ENCODE data around the gene DLG2.

The DLG2 gene

DNA sequence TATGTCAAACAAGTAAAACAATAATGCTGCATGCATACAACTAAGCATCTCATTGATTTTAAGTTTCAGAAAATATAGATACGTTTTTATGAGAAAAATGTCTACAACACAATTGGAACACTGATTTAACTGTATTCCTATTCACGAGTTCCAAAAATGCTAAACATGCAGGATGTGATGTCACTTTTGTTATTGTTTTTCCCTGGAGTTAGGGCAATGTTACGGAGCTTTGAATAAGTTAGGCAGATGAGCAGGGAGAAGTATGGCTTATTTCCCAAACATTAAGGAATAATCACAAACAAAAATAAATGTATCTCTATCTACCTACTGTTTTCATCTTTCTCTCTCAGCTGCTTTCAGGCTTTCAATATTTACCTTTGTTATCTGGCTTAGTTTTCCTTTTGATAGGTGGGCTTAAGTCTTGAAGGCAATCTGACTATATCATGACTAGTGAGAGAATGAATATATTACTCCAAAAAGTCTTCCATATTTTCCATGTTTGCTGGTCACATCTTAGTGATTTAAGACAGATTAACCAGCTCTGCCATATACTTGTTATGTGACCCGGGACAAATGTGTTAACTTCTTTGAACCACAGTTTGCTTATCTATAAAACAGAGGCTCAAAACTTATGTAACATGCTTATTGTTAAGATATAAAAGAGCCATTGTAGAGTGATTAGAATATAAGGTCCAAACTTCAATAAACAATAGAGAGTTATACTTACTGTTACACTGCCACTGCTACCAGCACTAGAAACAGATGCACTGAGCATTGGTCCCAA is 1486.6 kb downstream of the DLG2 start:
- peak; percentile 50 for DNase-seq

DNA sequence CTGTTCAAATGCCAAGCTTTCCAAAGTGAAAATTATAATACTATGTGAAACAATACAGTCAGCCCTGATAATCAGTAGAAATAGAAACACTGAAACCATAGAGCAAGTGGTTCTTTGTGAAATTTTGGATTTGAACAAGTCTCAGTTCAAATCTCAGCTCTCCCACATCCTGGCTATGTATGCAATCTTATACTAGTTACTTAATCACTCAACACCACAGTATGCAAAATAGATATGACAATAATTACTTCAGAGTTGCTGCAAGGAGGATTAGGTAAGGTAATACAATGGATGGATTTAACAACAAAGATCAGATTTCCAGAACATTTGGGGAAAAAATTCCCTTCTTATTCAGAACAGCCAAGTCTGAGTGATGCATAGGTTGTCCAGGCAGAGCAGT is 1489.2 kb downstream of the DLG2 start:
- DNase-seq: no peak

DNA sequence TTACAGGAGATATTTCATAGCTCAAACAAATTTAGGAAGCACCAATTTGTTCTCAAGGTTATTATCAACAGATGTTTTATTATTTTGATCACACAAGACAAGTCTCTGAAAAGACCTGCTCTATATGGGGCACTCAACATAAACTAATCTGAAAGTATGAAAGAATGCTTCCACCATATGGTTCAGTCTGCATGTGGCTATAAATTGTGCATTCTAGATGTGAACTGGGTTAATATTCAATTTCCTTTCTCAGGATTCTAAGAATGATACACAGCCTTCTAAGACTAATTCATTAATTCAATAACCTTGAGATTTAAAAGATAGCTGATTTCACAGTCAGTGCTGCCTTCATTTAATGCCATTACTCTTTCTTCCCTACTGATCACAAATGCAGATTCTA is 1489.6 kb downstream of the DLG2 start:
- no peak for DNase-seq

DNA sequence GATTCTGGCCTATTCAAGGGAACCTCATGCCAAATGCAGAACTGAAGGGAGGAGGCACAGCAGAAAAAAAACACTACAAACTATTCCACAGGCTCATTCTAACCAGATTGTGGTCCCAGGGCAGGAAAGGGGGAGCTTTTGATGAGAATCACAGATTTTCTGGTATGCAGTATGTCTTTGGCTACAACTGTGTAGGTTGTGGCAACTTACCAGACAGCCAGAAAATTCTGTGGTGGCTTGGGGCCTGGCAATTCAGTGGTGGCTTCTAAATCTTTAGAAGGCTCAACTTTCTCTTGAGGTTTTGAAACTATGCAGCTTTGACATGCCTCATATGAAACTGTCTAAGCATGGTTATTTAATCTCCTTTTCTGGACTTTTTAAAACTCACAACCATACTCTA is 1490.2 kb downstream of the DLG2 start:
- no peak for DNase-seq

DNA sequence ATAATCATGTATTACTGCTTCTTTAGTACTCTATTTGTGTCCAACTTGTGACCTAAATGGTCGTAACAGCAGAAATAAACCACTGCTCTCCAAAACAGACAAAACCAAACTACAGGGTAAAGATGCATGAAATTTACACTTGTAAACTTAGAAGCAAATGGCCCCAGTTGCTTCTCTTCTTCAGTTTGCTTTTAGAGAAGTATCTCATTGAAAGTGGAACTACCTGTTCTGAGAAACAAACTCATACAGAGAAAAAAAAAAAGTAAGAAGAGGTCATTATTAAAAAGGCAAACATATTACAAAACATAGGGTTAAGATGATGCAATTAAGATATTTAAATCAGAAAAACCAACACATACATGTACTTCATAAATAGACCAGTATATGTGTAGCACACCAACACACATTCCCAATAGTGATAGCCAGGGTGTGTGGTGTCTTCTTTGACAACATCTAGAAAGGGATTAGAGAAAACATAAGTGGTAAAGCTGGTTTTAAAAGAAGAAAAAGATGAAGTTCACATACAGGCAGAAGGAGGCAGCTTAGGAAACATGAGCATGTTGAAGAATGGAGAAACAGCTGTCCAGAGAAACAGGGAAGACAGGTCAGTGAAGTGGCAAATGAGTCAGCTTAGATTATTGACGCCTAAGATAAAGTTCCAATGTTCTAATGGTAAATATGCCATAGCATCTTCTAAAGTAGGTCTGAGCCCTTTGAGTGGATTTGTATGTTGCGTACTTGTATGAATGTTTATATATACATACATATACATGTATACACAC is 1496.3 kb downstream of the DLG2 start:
- DNase-seq: no peak

DNA sequence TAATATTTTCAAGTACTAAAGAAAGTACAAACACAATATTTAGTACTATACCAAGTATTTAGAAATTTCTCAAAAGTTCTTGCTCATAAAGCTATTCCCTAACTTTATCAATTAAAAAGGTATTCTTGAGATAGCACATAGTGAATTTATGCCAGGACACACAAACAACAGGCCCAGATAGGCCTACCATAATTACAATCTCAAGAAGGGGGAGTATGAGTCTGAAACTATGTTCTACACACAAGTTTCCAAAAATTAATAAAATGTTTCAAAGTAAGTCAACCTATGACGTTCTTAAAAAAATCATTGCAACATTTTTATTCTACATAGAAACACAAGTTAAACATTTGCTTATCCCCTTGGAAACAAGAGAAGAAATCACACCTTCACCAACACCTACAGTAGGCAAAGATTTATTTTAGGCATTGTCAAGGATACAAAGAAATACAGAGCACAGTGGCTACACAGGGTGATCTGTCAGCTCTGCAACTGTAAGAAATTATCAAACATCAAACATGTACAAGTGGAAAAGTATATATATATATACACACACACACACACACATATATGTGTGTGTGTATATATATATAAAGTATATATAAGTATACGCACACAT is 1497.1 kb downstream of the DLG2 start:
- no peak for DNase-seq

DNA sequence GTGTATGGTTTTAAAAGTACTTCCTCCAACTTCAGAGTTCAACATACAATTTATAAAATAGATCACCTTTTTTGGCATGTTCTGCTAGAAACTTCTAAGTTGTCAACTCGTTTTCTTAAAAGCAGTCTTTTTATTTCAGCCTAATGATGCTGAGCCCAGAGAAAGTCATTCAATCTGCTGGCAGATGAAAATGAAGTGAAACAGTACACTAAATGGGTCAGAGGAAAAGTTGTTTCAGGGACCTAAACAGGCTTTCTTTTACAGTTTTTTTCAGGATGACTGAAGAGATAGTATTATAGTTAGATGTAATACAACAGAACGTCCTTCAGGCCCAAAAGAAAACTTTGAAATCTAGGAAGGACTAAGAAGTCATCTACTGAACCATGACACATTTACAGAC is 1498.3 kb downstream of the DLG2 start:
- DNase-seq: no peak

DNA sequence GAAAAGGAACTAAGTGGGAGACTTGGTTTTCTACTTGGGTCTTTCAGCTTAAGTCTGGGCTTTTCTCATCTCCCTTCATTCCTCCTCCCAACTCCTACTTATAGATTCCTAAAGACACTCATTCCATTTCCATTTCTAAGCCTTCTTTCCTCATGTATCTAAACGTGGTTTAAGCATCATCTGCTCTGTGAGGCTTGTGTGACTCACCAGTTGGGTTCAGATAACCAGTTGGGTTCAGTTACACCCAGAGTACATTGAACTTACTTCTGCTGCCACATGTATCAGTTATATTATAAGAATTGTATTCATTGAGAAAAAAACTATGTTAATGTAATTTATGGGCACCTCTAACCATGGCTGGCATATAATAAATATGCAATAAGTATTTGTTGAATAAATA is 1509.8 kb downstream of the DLG2 start:
- no peak for DNase-seq

DNA sequence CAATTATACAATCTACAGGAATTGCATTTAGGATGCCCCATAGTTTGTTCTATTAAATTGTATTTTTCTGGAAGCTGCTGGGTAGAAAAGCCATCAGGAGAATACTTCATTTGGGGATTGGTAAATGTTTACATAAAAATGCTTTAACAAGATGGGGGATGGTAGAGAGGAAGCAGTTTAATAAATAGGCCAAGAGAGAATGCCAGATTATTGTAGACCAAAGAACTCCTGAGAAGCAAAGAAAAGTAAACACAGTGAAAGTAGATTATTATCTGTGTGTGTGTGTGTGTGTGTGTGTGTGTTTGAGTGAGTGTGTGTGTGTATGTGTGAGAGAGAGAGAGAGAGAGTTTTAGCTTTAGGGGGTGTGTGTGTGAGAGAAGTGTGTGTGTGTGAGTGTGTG is 1520.6 kb downstream of the DLG2 start:
- no peak for DNase-seq

DNA sequence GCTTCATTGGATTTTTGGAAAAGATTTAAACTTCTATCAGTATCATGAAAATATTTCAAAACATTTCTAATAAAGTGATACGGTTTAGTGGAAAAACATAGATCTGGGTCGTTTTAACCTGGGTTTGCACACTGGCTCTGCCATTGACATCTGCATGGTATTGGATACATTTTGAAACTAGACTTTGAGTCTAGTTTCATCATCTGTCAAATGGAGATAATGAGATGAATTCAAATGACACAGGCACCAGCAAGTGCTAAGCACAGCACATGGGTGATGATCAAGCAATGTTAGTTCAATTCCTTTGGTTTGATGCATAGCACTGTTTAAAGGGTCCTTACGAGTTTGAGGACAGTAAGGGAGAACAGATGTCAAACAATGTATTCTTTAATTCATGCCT is 1522.0 kb downstream of the DLG2 start:
- DNase-seq: no peak

DNA sequence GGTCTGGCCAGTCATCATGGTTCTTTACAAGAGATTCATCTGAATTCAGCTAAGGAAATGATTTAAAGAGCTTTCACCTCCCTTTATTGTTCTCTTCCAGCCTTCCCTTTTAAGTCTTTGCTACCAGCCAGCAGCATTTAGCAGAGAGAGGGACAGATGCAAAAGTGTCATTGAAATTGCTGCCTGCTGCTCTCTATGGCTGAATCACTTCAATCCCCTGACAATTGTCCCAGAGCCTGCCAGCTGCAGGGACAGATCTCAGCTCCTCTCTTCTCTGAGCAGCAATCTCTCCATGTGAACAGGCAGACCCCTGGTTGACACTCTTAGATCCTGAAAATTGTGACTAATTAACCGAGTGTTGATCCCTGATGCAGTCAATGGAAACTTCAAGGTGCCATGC is 1524.0 kb downstream of the DLG2 start:
- peak; percentile 68 for DNase-seq

DNA sequence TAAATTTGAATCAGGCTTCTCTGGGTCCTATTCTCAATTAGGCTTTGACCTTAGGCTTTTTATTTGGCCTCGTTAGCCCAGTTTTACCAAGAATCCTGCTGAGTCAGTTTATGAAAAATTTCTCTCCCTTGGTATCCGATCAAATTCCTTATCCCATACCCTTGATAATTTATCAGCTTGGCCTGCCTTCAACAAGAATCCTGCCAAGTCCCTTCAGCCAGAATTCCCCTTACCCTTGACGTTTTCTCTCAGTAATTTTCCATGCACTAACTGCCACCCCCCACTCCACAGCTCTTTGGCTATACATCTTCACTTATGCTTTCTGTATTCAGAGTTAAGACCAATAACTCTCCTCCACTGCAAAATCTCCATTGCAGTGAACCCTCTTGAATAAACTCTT is 1530.0 kb downstream of the DLG2 start:
- DNase-seq: no peak

DNA sequence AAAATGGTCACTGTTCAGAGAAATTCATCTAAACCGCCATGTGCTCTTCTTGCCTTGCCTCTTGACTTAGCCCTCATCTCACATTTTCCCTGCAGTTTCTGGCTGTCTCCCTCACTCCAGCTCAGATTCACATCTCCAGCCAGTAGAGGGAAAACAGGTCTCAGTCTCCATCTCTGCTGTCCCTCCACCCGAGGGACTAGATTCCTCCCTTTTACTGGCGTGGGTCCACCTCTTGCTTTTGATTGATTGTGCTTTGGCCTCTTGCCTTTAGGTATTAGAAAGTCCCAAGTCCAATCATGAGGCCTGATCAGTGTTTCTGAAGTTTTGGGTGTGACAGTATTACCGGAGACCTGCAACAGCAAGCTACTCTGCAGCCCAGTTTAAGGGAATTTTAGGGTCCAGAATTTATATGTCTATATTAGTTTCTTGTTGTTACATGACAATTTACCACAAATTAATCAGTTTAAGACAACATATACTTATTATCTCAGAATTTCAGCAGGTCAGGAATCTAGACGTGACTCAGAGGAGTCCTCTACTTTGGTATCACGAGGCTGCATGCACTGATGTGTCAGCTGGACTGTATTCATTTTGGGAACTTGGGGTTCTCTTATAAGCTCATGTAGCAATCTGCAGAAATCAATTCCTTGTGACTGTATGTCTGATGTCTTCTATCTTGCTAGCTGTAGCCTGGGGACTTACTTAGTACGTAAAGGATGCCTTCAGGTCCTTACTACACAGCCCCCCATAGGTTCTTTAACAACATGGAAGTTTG is 1535.7 kb downstream of the DLG2 start:
- DNase-seq: no peak

DNA sequence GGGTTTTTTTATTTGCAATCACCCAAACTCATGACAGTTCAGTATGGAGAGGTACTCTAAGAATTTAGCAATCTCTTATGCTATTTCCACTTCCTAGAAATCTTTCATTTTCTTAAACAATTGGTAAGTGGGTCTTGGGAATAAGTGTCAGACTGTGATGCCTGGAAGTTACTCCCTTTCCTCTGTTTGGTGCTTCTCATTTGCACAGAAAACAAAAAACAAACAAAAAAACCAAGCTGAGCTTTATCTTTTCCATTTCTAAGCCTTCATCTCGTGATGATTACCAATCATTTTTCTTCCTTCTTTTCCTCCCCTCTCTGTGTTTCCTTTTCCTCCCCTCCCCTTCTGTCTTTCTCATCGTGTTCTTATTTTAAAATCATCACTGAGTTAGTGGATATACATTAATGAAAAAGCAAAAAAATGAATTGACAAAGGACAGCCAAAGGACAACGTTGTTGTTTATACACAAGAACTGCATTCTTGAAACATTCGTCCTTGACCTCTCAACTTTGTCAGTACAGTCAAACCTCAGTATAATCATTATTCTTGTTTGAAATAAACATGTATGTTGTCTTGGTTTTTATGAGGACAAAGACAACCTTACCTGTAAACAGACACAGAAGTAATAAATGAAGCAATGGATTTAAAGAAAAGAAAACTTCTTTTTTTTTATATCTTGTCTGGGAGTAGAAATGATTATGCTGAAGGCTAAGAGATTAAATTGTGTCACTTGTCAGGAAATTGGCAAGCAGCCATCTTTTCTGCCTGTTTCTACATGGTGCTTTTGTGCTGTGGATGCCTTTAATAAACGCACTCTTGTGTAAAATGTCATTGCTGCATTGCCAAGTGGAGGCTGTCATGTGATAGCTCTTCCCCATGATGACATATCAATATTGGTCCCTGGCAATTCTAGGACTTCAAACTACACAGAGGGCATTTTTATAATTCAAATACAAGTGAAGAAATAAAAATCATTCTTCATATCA is 1537.8 kb downstream of the DLG2 start:
- peak; percentile 84 for DNase-seq

DNA sequence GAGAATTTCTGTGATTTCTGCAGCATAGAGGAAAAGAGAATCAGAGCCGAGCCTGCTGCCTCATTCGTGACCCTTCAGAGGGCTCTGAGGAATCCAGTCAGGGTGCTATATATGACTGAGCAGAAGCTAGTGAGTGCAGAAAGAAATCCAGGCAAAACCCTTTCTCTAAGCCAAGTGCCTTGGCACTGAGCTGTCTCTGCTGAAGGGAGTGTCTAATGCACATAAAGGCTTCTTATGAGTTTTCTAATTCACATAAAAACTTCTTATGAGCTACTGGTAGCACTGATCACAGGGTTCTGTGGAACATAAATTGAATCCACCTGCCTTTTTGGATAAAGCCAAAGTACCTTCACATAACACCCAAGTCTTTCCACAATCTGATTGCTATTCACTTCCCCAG is 1555.3 kb downstream of the DLG2 start:
- no peak for DNase-seq

DNA sequence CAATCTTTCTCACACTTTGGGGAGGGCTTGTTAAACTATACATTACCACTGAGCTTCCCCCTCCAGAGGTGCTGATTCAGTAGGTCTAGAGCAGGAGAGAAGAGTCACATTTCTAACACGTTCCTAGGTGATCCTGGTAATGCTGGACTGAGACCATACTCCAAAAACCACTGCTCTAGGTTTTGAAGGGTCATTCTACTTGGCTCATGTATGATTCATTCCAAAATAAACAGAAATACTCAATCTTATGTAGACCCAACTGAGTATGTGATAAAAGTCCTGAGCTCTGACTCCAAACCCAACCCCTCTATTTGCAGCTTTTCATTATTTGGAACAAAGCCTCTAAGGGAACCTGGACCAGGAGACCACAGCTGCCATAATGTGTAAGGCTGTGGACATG is 1558.1 kb downstream of the DLG2 start:
- no peak for DNase-seq

DNA sequence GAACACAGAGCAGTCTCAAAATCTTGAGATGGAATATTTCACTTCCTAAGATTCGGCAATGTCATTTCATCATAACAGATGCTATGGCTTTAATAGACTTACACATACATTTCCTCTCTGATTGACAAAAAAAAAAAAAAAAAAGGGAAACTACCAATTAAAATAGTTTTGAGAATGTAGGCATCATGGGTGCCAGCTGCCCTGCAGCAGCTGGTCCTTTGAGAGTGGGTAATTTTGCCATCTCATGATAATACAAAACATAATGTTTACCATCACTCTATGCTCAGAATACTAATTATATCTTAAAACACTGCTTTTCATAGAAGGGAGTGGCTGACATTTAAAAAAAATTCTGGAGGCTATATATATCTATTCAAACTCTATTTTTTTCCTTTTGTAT is 1565.4 kb downstream of the DLG2 start:
- DNase-seq: no peak

DNA sequence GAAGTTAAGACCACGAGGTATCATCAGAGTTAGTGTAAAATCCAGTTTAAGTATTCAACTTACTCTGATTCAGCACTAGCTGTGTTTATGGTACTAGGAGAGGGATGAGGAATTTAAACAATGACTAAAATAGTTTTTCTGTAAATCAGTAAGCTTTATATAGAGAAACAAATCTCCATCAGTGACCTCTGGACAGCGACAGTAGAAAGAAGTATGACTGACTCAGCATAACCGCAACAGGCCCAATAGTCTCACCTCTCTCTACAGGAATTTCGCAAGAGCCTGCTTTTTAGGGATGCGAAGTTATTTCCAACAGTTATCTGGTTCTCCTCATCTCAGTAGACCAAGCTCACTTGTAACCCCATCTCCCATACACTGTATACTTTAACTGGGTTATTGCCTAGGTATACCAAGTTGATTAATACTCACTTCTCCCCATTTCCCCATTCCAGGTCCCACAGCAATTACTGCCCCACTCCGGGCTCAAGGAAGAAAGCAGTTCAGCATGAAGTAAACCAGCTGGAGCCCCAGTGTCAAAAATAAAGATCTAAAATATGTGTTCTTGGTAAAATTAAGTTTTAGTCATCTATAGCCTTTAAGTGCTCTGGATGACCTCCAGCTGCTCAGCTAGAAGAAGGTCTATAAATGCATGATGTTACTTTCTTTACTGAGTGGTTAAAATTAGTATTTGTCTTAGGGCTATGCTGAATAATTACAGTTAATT is 1570.3 kb downstream of the DLG2 start:
- no peak for DNase-seq

DNA sequence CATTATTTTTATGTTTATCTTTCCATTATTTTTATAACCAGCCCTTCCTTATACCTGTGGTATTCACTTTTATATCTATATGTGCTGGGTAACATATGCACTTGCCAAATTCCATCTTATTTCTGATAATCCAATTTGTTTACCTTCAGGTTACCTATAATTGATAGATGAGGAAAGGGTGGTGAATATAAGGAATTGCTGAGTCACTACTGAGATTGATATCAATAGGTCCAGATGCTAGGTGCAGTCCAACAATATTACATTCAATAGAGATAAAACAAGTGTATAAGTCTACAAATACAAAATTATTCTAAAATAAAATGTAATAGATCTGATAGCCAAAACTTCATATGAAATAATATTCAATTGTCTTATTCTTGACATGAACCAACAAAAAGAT is 1582.0 kb downstream of the DLG2 start:
- DNase-seq: no peak

DNA sequence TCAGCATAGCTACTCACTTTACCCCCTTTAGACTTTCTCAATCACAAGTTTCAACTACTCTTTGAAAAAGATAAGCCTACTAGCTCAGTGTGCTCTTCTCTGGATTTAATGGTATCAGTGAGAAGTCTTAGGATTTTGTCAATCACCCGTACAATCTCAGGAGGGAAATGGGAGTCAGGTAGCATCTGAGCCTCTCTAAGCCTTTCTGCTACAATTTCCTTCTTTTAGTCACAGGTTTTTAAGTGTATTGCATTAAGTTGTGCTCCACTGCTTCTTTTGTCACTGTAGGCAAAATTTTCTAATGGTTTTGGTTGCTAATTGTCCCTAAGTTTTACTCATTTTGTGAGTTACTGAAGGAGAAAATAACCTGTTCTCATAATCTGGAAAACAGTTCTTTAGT is 1582.4 kb downstream of the DLG2 start:
- DNase-seq: no peak

DNA sequence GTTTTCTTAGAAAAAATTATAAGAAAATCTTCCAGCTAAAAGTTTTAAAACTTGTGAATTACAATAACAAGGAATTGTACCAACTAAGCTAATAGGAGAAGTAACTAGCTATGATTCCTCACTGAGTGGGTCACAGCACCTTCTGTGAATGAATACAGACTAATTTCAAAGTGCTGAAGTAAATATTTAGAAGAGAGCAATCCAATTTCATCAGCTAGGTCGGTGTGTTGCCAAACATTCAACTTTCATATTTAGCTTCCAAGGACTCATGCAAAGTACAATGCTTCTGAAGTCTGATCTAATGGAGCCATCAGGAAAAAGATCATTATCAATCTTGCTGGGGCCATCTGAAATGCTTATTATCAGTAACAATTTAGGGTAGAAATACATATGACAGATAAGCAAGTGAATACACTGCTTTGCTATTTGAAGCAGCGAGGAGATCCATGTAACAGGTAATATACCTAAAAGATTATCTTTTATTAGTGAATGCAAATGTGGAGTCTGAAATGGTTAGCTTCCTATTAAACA is 1590.4 kb downstream of the DLG2 start:
- no peak for DNase-seq

Data from midbrain (tissue), 1 donor.